GM12874 (cell line): ENCODE data around the gene SEPSECS.

Source experiments
- CTCF ChIP-seq: IDR thresholded peaks from 2 replicates; pipeline ENCODE4 v1.5.1; 2011; ENCODE audit warnings: low read depth, mild to moderate bottlenecking, control low read depth, low read length, moderate library complexity; ENCODE audit not compliant: insufficient read depth

Gene SEPSECS

GRCh38 chr4:25076625-25077398 is 83.4 kb downstream of the SEPSECS start:
- TF ChIP-seq CTCF: no peak

GRCh38 chr4:25075851-25076250 is 84.4 kb downstream of the SEPSECS start:
- TF ChIP-seq CTCF: no peak

- TF ChIP-seq CTCF: no peak
These were observed 85.1 kb downstream of the SEPSECS start for GRCh38 chr4:25075129-25075528.

GRCh38 chr4:25070545-25070944 is 89.7 kb downstream of the SEPSECS start:
- TF ChIP-seq CTCF: no peak
